ENCODE results near the gene CRTC1. TPM values are rescaled to one million over a fixed set of nuclear protein-coding genes. Genes with fewer than 3 reads are reported as not detected.

The CRTC1 gene
- total and polyA plus RNA-seq, 9 of the 15 experiments (the other 6 are each of a cell fraction or from before 2014, with no cell fraction given), result 0.25 to 3.8 (median 1.2) TPM; not detected in 2

GRCh38 chr19:18762125-18763023 lies 78.9 kb downstream of the CRTC1 start:
- intact Hi-C loops (cut with micrococcal nuclease) (no loop called here), in situ Hi-C loops (cut with MboI) (no loop called here)
- H3K4me2 ChIP-seq (ENCODE audit: insufficient read depth, low read length), result no peak overlapping the region
- no peaks in the 10 kb centered on the region for H3K36me3 ChIP-seq (ENCODE audit: control insufficient read depth, insufficient read depth, low read length)
- peaks cover 11% of the 10 kb centered on the region; the same call in 1 of the 2 replicates for H4K20me1 ChIP-seq (replicated peaks; ENCODE audit: control insufficient read depth, insufficient read depth, low read length)
- no peak overlapping the region for H3K27ac ChIP-seq (ENCODE audit: extremely low read depth, low read depth, low read length)
- ChIA-PET CTCF (ENCODE audit: low intra/inter-chr PET ratio) (no interaction called here), POLR2A (interaction anchor here (0.6 to 2.7 kb wide), 5 partner anchors 10 to 155 kb away, joined by 3 to 14 read pairs (median 3); no protein-coding TSS in a partner anchor)
- no peaks in the 10 kb centered on the region for H3K79me2 ChIP-seq (ENCODE audit: control insufficient read depth, insufficient read depth, low read length)
- TF ChIP-seq MXD1 (CRISPR knock-in tag; IDR thresholded peaks at IDR 0.05; ENCODE audit: borderline replicate concordance, poor library complexity, severe bottlenecking) (no peak), RBM22 (IDR thresholded peaks at IDR 0.05; ENCODE audit: low read depth, low read length, poor library complexity, severe bottlenecking) (peak; percentile 8), FOXK2 (conservative IDR thresholded peaks at IDR 0.05 in 1 of 2, IDR thresholded peaks at IDR 0.05 in 1 of 2; ENCODE audit: low read depth in 2 of 2) (no peak), PHF8 (IDR thresholded peaks at IDR 0.05; ENCODE audit: borderline replicate concordance, low read length) (no peak), ZNF449 (CRISPR knock-in tag; IDR thresholded peaks at IDR 0.05) (no peak), POLR2G (IDR thresholded peaks at IDR 0.05; ENCODE audit: low read depth, low read length) (peak; percentile 39; the same call in 1 of the 2 replicates)
- no peak overlapping the region for H3K4me3 ChIP-seq
- no peaks in the 10 kb centered on the region for H3K9me3 ChIP-seq (replicated peaks; ENCODE audit: control insufficient read depth, insufficient read depth, low read depth, low read length)
- WGBS (ENCODE audit: insufficient coverage, low coverage, missing lambda C conversion rate), result 56% methylated on average over 33 of the region's 35 CpGs
- ATAC-seq (no peak), DNase-seq (ENCODE audit: extremely low read depth in 1 of 4, low spot score in 3 of 4) (no peak), FAIRE-seq (no peak)
- H3K9me1 ChIP-seq (ENCODE audit: control insufficient read depth, insufficient read depth, low read length), result no peaks in the 10 kb centered on the region
- peak overlapping the region in 1 of 2 experiments; percentile 68; a peak in 1 of 4 replicates for H3K9ac ChIP-seq (ENCODE audit: insufficient read depth in 1 of 2, low read depth in 2 of 2, low read length in 2 of 2)
- peaks cover 6 to 51% of the 10 kb centered on the region in 2 experiments; a peak in 4 of 5 replicates for H3K4me1 ChIP-seq (replicated peaks in 1 of 2; ENCODE audit: control insufficient read depth in 2 of 2, insufficient read depth in 2 of 2, low read length in 2 of 2)
- no TSS peak for BruUV-seq (replicated peaks)
- H3K27me3 ChIP-seq (ENCODE audit: control insufficient read depth in 2 of 2, insufficient read depth in 2 of 2, low read length in 2 of 2), result no peaks in the 10 kb centered on the region; a peak in 2 of 5 replicates
- H2AFZ ChIP-seq (ENCODE audit: low read depth, low read length), result no peak overlapping the region

Measured in K562 (cell line).